OCI-LY3 (cell line): ENCODE data around the gene KCNK13.

Experiments used
- EZH2phosphoT487 ChIP-seq: fragments of 200-600 bp; shearing (Covaris generic); IDR thresholded peaks from 2 replicates; pipeline ENCODE4 v1.6.1; 2018; ENCODE audit warnings: antibody characterized with exemption, mixed run types, low read depth
- TF ChIP-seq, protein P1 (sequence below): fragments of 200-600, 300-600 bp; sonication (generic); IDR thresholded peaks from 2 replicates; pipeline ENCODE4 v1.5.1; 2014; ENCODE audit warnings: antibody characterized with exemption, low read length, low read depth

DNA sequence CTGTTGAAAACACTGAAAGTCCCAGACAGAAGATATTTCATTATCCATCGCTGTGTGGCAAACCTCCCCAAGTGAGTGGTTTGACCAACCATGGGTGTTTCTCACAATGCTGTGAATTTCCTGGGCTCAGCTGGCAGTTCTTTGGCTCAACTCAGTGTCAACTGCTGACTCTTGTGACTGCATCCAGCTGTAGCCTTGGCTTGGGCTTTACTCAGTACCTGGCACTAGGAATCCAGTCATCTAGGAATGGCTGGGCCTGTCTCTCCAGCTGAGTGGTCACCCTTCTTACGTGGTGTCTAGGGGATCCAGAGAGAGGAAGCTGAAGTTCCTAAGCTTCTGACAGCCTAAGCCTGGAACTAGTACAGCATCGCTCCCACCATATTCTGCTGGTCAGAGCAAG is 113.8 kb downstream of the KCNK13 start:
- TF ChIP-seq, protein P1, sequence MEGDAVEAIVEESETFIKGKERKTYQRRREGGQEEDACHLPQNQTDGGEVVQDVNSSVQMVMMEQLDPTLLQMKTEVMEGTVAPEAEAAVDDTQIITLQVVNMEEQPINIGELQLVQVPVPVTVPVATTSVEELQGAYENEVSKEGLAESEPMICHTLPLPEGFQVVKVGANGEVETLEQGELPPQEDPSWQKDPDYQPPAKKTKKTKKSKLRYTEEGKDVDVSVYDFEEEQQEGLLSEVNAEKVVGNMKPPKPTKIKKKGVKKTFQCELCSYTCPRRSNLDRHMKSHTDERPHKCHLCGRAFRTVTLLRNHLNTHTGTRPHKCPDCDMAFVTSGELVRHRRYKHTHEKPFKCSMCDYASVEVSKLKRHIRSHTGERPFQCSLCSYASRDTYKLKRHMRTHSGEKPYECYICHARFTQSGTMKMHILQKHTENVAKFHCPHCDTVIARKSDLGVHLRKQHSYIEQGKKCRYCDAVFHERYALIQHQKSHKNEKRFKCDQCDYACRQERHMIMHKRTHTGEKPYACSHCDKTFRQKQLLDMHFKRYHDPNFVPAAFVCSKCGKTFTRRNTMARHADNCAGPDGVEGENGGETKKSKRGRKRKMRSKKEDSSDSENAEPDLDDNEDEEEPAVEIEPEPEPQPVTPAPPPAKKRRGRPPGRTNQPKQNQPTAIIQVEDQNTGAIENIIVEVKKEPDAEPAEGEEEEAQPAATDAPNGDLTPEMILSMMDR = no peak
- no peak for TF ChIP-seq EZH2phosphoT487
